GM19463 (cell line): ENCODE results near the gene NECTIN4.
A peak's percentile ranks its signal among the peaks of the same experiment; 100 is the strongest.
"Not testable (repeated sequence)": the region's sequence is repeated elsewhere in the genome, so short reads cannot be mapped to it uniquely, and the experiment has no call there.

ENCODE experiments used
- ATAC-seq: cut with Tn5 transposase; IDR thresholded peaks from one replicate; pipeline ENCODE4 v1.9.1; 2021; ENCODE audit warnings: mild to moderate bottlenecking, moderate library complexity; ENCODE audit not compliant: unreplicated experiment

NECTIN4 gene

GRCh38 chr1:161089251-161089924, at the start of gene NECTIN4:
Gene NECTIN4, minus strand, starts transcription at chr1:161089558. Its CDS starts 262 bp downstream, at chr1:161089296.
- ATAC-seq: no peak

GRCh38 chr1:161138431-161138830, 49.1 kb upstream of the NECTIN4 start:
- ATAC-seq: no peak

GRCh38 chr1:161137881-161138280, 48.5 kb upstream of the NECTIN4 start:
- ATAC-seq: no peak

- ATAC-seq: no peak
These were observed 43.9 kb upstream of the NECTIN4 start for GRCh38 chr1:161133220-161133740.

- ATAC-seq: peak; percentile 94
These were observed 43.3 kb upstream of the NECTIN4 start, which contains the start of gene DEDD for GRCh38 chr1:161132410-161133219. Gene DEDD, minus strand, starts transcription at chr1:161132667. Its CDS starts 8,205 bp downstream, at chr1:161124462.

- no peak for ATAC-seq
These were observed 42.4 kb upstream of the NECTIN4 start for GRCh38 chr1:161131523-161132409.

GRCh38 chr1:161130266-161130665, 40.9 kb upstream of the NECTIN4 start:
- ATAC-seq: no peak

GRCh38 chr1:161128591-161129420, 39.4 kb upstream of the NECTIN4 start:
- ATAC-seq: no peak

GRCh38 chr1:161127649-161128048, 38.3 kb upstream of the NECTIN4 start:
- ATAC-seq: no peak

GRCh38 chr1:161122967-161123366, 33.6 kb upstream of the NECTIN4 start:
- ATAC-seq: no peak

GRCh38 chr1:161121834-161122233, 32.5 kb upstream of the NECTIN4 start:
- no peak for ATAC-seq

GRCh38 chr1:161121042-161121650, 31.8 kb upstream of the NECTIN4 start:
- no peak for ATAC-seq

- ATAC-seq: peak; percentile 52
These were observed 29.9 kb upstream of the NECTIN4 start for GRCh38 chr1:161119092-161119903.

- peak; percentile 84 for ATAC-seq
These were observed 28.6 kb upstream of the NECTIN4 start, which contains the start of the genes NIT1 and PFDN2 for GRCh38 chr1:161117759-161118581. Gene NIT1, plus strand, starts transcription at chr1:161118105. Its CDS starts 72 bp downstream, at chr1:161118177. Gene PFDN2, minus strand, starts transcription at chr1:161118037. Its CDS starts 11 bp downstream, at chr1:161118026.

- not testable (repeated sequence) for ATAC-seq
These were observed 26.6 kb upstream of the NECTIN4 start for GRCh38 chr1:161115961-161116360.

GRCh38 chr1:161115132-161115711, 25.9 kb upstream of the NECTIN4 start:
- ATAC-seq: no peak

- no peak for ATAC-seq
These were observed 25.2 kb upstream of the NECTIN4 start for GRCh38 chr1:161114556-161114955.
